ENCODE results near the gene C20orf96.
"Not testable (repeated sequence)": the region's sequence is repeated elsewhere in the genome, so short reads cannot be mapped to it uniquely, and the experiment has no call there.

C20orf96 gene

GRCh38 chr20:290084-290831 lies at the start of gene C20orf96:
Gene C20orf96 (minus strand): TSS chr20:290750. CDS start chr20:290610, 140 bp downstream.
- peak; percentile 73 for DNase-seq

GRCh38 chr20:336040-336439 lies 45.5 kb upstream of the C20orf96 start:
- DNase-seq = not testable (repeated sequence)

- DNase-seq = no peak
Observed at GRCh38 chr20:334578-334977, 44.0 kb upstream of the C20orf96 start.

GRCh38 chr20:330233-331149 lies 39.9 kb upstream of the C20orf96 start:
- DNase-seq = peak; percentile 38

- DNase-seq = no peak
Observed at GRCh38 chr20:329851-330232, 39.3 kb upstream of the C20orf96 start.

GRCh38 chr20:328975-329695 lies 38.6 kb upstream of the C20orf96 start:
- no peak for DNase-seq

GRCh38 chr20:328027-328974 lies 37.8 kb upstream of the C20orf96 start:
- no peak for DNase-seq

- peak; percentile 66 for DNase-seq
Observed at GRCh38 chr20:327186-328026, 36.9 kb upstream of the C20orf96 start.

- DNase-seq = no peak
Observed at GRCh38 chr20:326645-327185, 36.2 kb upstream of the C20orf96 start.

- no peak for DNase-seq
Observed at GRCh38 chr20:325889-326644, 35.5 kb upstream of the C20orf96 start.

GRCh38 chr20:325045-325888 lies 34.7 kb upstream of the C20orf96 start, which contains the start of gene SOX12:
Gene SOX12 (plus strand): TSS chr20:325552. CDS start chr20:325925, 373 bp downstream.
- DNase-seq = peak; percentile 94

- peak; percentile 79 for DNase-seq
Observed at GRCh38 chr20:324177-325044, 33.9 kb upstream of the C20orf96 start.

GRCh38 chr20:316316-317068 lies 25.9 kb upstream of the C20orf96 start:
- DNase-seq = no peak

GRCh38 chr20:313948-314347 lies 23.4 kb upstream of the C20orf96 start:
- DNase-seq = no peak

GRCh38 chr20:313402-313801 lies 22.9 kb upstream of the C20orf96 start:
- no peak for DNase-seq

- DNase-seq = no peak
Observed at GRCh38 chr20:312866-313265, 22.3 kb upstream of the C20orf96 start.

GRCh38 chr20:312067-312466 lies 21.5 kb upstream of the C20orf96 start:
- DNase-seq = no peak
